Ovary (tissue), 9 donors: Measurements from ENCODE around the gene ADK. TPM values are rescaled to one million over a fixed set of nuclear protein-coding genes. Genes with fewer than 3 reads are reported as not detected.
"Not testable (repeated sequence)": the region's sequence is repeated elsewhere in the genome, so short reads cannot be mapped to it uniquely, and the experiment has no call there.

Source experiments
- DNase-seq, 5 donors: peaks; one replicate each; pipeline ENCODE4 v3.0.0-alpha.2; 2019 to 2020
- H3K27ac ChIP-seq, 2 donors: fragments of 200-600 bp; one replicate each; pipeline versions ENCODE4 v1.5.1 to v1.8.0; 2019 to 2022
- H3K27me3 ChIP-seq: fragments of 200-600 bp; one replicate; pipeline ENCODE4 v1.8.0; 2022
- H3K36me3 ChIP-seq: fragments of 200-600 bp; sonication (generic); one replicate; pipeline ENCODE4 v1.5.1; 2019
- H3K4me1 ChIP-seq: one replicate; pipeline ENCODE4 v1.8.1; 2013; ENCODE audit warnings: mild to moderate bottlenecking, moderate library complexity; ENCODE audit not compliant: insufficient read depth
- H3K4me3 ChIP-seq: fragments of 200-600 bp; sonication (generic); one replicate; pipeline ENCODE4 v1.5.1; 2017
- H3K9me3 ChIP-seq, 2 donors: fragments of 200-600 bp in 1 of 2; sonication (generic) in 1 of 2; one replicate each; pipeline versions ENCODE4 v1.5.1 to v1.8.1; 2013 to 2019; ENCODE audit warnings: mild to moderate bottlenecking in 1 of 2, moderate library complexity in 1 of 2
- CTCF ChIP-seq, 3 donors: fragments of 450-650 bp in 2 of 3; fragments of 200-600 bp in 1 of 3; IDR thresholded peaks; one replicate each; pipeline versions ENCODE4 v1.5.1 to v1.8.0; 2016 to 2022; ENCODE audit warnings: antibody characterized with exemption in 3 of 3, mild to moderate bottlenecking in 1 of 3
- EP300 ChIP-seq: sonication (generic); formaldehyde crosslinking; IDR thresholded peaks from one replicate; pipeline ENCODE4 v1.6.1; 2017; ENCODE audit warnings: antibody characterized with exemption
- POLR2A ChIP-seq: fragments of 450-650 bp; IDR thresholded peaks from one replicate; pipeline ENCODE4 v1.6.1; 2017; ENCODE audit warnings: antibody characterized with exemption, mild to moderate bottlenecking, moderate library complexity
- WGBS, 3 donors: extraction: QIAGEN DNeasy Blood & Tissue Kit in 1 of 3; methylation state at CpG; one replicate each; pipeline versions ENCODE4 v1.1.5 to v1.1.7; 2013 to 2017; 5-methylcytosine and 5-hydroxymethylcytosine counted together
- intact Hi-C, 4 donors: fragments of 100-400 bp; cut with DNase I; formaldehyde crosslinking; loops; one replicate each; pipeline versions ENCODE4 v1.11.0 to v1.15.1; 2022 to 2023
- polyA plus RNA-seq, 2 donors: library from polyadenylated mRNA; stranded (reverse); fragments of 200-250 nt in 1 of 2; fragments of 350-450 nt in 1 of 2; fragmentation: Illumina TruSeq in 1 of 2; extraction: RNeasy Lipid Tissue Mini Kit (QIAGEN cat#74804) in 1 of 2; gene quantifications; one replicate each; pipeline ENCODE4 v1.2.3, GENCODE V29; 2013 to 2014
- total RNA-seq, 7 donors: library from RNA; depleted of rRNA in 2 of 7; stranded (reverse); fragments of >200 nt in 2 of 7; fragmentation: NEBNext Ultra II Directional in 3 of 7; extraction: Animal tissue kit (Norgen Biotek cat#: 25700) in 3 of 7; gene quantifications; one replicate each; pipeline versions ENCODE4 v1.1.0 to v1.2.4, GENCODE V29; 2016 to 2023
- donor health status: DM: no; HTN: no; CAD: no; lungs with moderate emphysema.
- donor health status: DM: no; HTN: no; CAD: no.
- donor health status: Bipolar disorder and iron deficiency.
- donor health status: DM: yes; HTN: yes; CAD: no.
- donor health status: DM: no; HTN: no; CAD: no.
- donor health status: DM: yes; HTN: yes; CAD: no.

ADK gene
- total and polyA plus RNA-seq, 9 donors: 9.4 to 20.4 (median 12.2) TPM

GRCh38 chr10:74137992-74138391 lies 13.0 kb upstream of the ADK start:
- TF ChIP-seq POLR2A (no peak), CTCF (IDR thresholded peaks at IDR 0.05) (no peak)
- 92 to 95% (median 93%) methylated on average over 5 of the region's 5 CpGs for WGBS, 3 donors
- H3K36me3 ChIP-seq: no peaks in the 10 kb centered on the region

GRCh38 chr10:74138596-74138995 lies 12.4 kb upstream of the ADK start:
- H3K36me3 ChIP-seq, H3K4me3 ChIP-seq, intact Hi-C loops, H3K27me3 ChIP-seq, DNase-seq, H3K4me1 ChIP-seq, H3K27ac ChIP-seq, H3K9me3 ChIP-seq: not testable (repeated sequence)
- WGBS, 3 donors: 92 to 97% (median 96%) methylated on average over 5 of the region's 5 CpGs

More at GRCh38 chr10:74137992-74138391, 13.0 kb upstream of the ADK start:
- intact Hi-C loops: no loop called here
- Histone ChIP-seq H3K27me3 (no peaks in the 10 kb centered on the region), H3K4me1 (no peaks in the 10 kb centered on the region), H3K9me3 (no peaks in the 10 kb centered on the region), H3K4me3 (no peak overlapping the region), H3K27ac (no peak overlapping the region)
- DNase-seq: no peak

GRCh38 chr10:74139981-74140380 lies 11.0 kb upstream of the ADK start:
- TF ChIP-seq CTCF (IDR thresholded peaks at IDR 0.05): no peak
- TF ChIP-seq EP300: no peak
- TF ChIP-seq POLR2A: no peak
- 94 to 96% (median 95%) methylated on average over 18 of the region's 18 CpGs for WGBS, 3 donors

GRCh38 chr10:74140553-74140952 lies 10.5 kb upstream of the ADK start:
- H3K27ac ChIP-seq: no peak overlapping the region
- H3K36me3 ChIP-seq: no peaks in the 10 kb centered on the region
- intact Hi-C loops: no loop called here
- WGBS, 3 donors: 75 to 81% (median 79%) methylated on average over 2 of the region's 2 CpGs
- no peaks in the 10 kb centered on the region for H3K4me1 ChIP-seq
- no peaks in the 10 kb centered on the region for H3K9me3 ChIP-seq
- H3K27me3 ChIP-seq: no peaks in the 10 kb centered on the region
- no peak overlapping the region for H3K4me3 ChIP-seq
- TF ChIP-seq POLR2A: no peak
- TF ChIP-seq CTCF (IDR thresholded peaks at IDR 0.05): no peak
- TF ChIP-seq EP300: no peak
- DNase-seq: no peak

More at GRCh38 chr10:74139981-74140380, 11.0 kb upstream of the ADK start:
- H3K27me3 ChIP-seq: no peaks in the 10 kb centered on the region
- H3K4me3 ChIP-seq: no peak overlapping the region
- DNase-seq: no peak
- H3K27ac ChIP-seq: no peak overlapping the region
- intact Hi-C loops: no loop called here
- H3K4me1 ChIP-seq: no peaks in the 10 kb centered on the region
- H3K9me3 ChIP-seq: no peaks in the 10 kb centered on the region
- H3K36me3 ChIP-seq: no peaks in the 10 kb centered on the region

GRCh38 chr10:74145133-74145532 lies 5.9 kb upstream of the ADK start:
- H3K4me3 ChIP-seq: no peak overlapping the region
- intact Hi-C loops: no loop called here
- TF ChIP-seq CTCF (IDR thresholded peaks at IDR 0.05): no peak
- TF ChIP-seq POLR2A: no peak
- TF ChIP-seq EP300: no peak
- whole genome bisulfite sequencing, 3 donors: 3 to 5% (median 3%) methylated on average over 2 of the region's 2 CpGs
- H3K27me3 ChIP-seq: no peaks in the 10 kb centered on the region
- H3K9me3 ChIP-seq: no peaks in the 10 kb centered on the region
- H3K27ac ChIP-seq: peak overlapping the region in 1 of 2 donors; percentile 42
- no peak for DNase-seq
- no peaks in the 10 kb centered on the region for H3K36me3 ChIP-seq
- H3K4me1 ChIP-seq: peaks cover 1% of the 10 kb centered on the region

GRCh38 chr10:74146980-74147379 lies 4.0 kb upstream of the ADK start:
- intact Hi-C loops, H3K4me1 ChIP-seq: not testable (repeated sequence)

More at GRCh38 chr10:74146980-74147379, 4.0 kb upstream of the ADK start:
- H3K27ac ChIP-seq, H3K27me3 ChIP-seq, H3K36me3 ChIP-seq, H3K9me3 ChIP-seq, H3K4me3 ChIP-seq, DNase-seq: not testable (repeated sequence)
- 96 to 98% (median 96%) methylated on average over 10 of the region's 10 CpGs for WGBS, 3 donors
